Measurements from ENCODE around the gene GPR84.

GRCh38 chr12:54384591-54385041, 20.3 kb upstream of the GPR84 start, which contains the start of gene ZNF385A:
- TF ChIP-seq CTCF (IDR thresholded peaks at IDR 0.05; ENCODE audit: low read length) (no peak), EZH2 (IDR thresholded peaks at IDR 0.05; ENCODE audit: borderline replicate concordance, low read length) (no peak)

Measured in OCI-LY1 (cell line).